IMR-90 (cell line): Measurements from ENCODE around the gene ADGRG2. TPM values are rescaled to one million over a fixed set of nuclear protein-coding genes. Genes with fewer than 3 reads are reported as not detected.

Experiments
- ATAC-seq: fragments of 200-7000 bp; cut with Tn5 transposase; 2 replicates; pipeline ENCODE4 v1.9.1; 2020; ENCODE audit warnings: low read depth, mild to moderate bottlenecking, moderate library complexity
- BruUV-seq: library from RNA; stranded (reverse); fragments of 400-500 nt; replicated peaks from 2 replicates; lab custom pipeline; 2021; lab: Mats Ljungman, UMichigan
- CTCF ChIA-PET: fragments of 300-600 bp; formaldehyde crosslinking; extraction: SDS; loops from one replicate; lab custom pipeline; 2021; ENCODE audit warnings: antibody characterized with exemption; lab: Yijun Ruan, JAX
- POLR2A ChIA-PET: fragments of 300-600 bp; sonication (Branson Sonifier 250); formaldehyde crosslinking; loops from one replicate; lab custom pipeline; 2022; ENCODE audit warnings: antibody characterized with exemption; ENCODE audit not compliant: unreplicated experiment; lab: Charles Lee
- DNase-seq: peaks from one replicate; pipeline ENCODE4 v3.0.0; 2013
- H2AFZ ChIP-seq: replicated peaks from 2 replicates; pipeline ENCODE3; 2013; ENCODE audit warnings: low read length, mild to moderate bottlenecking; ENCODE audit not compliant: poor library complexity
- H2AK5ac ChIP-seq: 2 replicates; pipeline ENCODE4 v1.6.1; 2013; ENCODE audit warnings: low read depth, low read length, inconsistent platforms
- H2AK9ac ChIP-seq: replicated peaks from 2 replicates; pipeline ENCODE3; 2013; ENCODE audit warnings: mild to moderate bottlenecking, low read depth, low read length, moderate library complexity; ENCODE audit not compliant: poor library complexity
- H2BK120ac ChIP-seq: 2 replicates; pipeline ENCODE4 v1.6.1; 2013; ENCODE audit warnings: low read depth, low read length, inconsistent platforms
- H2BK15ac ChIP-seq: 3 replicates; pipeline ENCODE4 v1.6.1; 2013; ENCODE audit warnings: low read depth, low read length, inconsistent platforms
- H2BK20ac ChIP-seq: 2 replicates; pipeline ENCODE4 v1.6.1; 2013; ENCODE audit warnings: low read depth, mild to moderate bottlenecking, inconsistent platforms, low read length, moderate library complexity
- H2BK5ac ChIP-seq: 2 replicates; pipeline ENCODE4 v1.6.1; 2013; ENCODE audit warnings: mild to moderate bottlenecking, low read depth, low read length, inconsistent platforms; ENCODE audit not compliant: poor library complexity, severe bottlenecking
- H3K14ac ChIP-seq: replicated peaks from 2 replicates; pipeline ENCODE4 v1.6.1; 2013; ENCODE audit warnings: low read depth, low read length, inconsistent platforms
- H3K18ac ChIP-seq: 2 replicates; pipeline ENCODE4 v1.6.1; 2013; ENCODE audit warnings: low read depth, low read length, control low read depth
- H3K23ac ChIP-seq: 2 replicates; pipeline ENCODE4 v1.6.1; 2013; ENCODE audit warnings: low read depth, low read length, inconsistent platforms
- H3K27ac ChIP-seq: 2 replicates; pipeline ENCODE4 v1.5.1; 2013; ENCODE audit warnings: mild to moderate bottlenecking, control low read depth, low read length; ENCODE audit not compliant: insufficient read depth
- H3K27me3 ChIP-seq: 2 replicates; pipeline ENCODE4 v1.6.1; 2013; ENCODE audit warnings: low read length; ENCODE audit not compliant: control insufficient read depth, insufficient read depth
- H3K36me3 ChIP-seq: 2 replicates; pipeline ENCODE4 v1.6.1; 2013; ENCODE audit warnings: low read length, mixed read lengths; ENCODE audit not compliant: control insufficient read depth, insufficient read depth
- H3K4ac ChIP-seq: 2 replicates; pipeline ENCODE4 v1.6.1; 2013; ENCODE audit warnings: low read depth, low read length, inconsistent platforms
- H3K4me1 ChIP-seq: 2 replicates; pipeline ENCODE4 v1.6.1; 2013; ENCODE audit warnings: low read length, mixed read lengths; ENCODE audit not compliant: control insufficient read depth, insufficient read depth
- H3K4me2 ChIP-seq: 2 replicates; pipeline ENCODE4 v1.6.1; 2013; ENCODE audit warnings: low read depth, mild to moderate bottlenecking, control low read depth, low read length, moderate library complexity
- H3K4me3 ChIP-seq: 2 replicates; pipeline ENCODE4 v1.5.1; 2013; ENCODE audit warnings: low read depth, mild to moderate bottlenecking, control low read depth, low read length, moderate library complexity; ENCODE audit not compliant: insufficient read depth
- H3K56ac ChIP-seq: 2 replicates; pipeline ENCODE4 v1.6.1; 2013; ENCODE audit warnings: low read length, inconsistent platforms; ENCODE audit not compliant: insufficient read depth; ENCODE audit errors: extremely low read depth
- H3K79me1 ChIP-seq, 2 experiments: 2 replicates each; pipeline ENCODE4 v1.6.1; 2013; ENCODE audit warnings: low read length in 2 of 2, inconsistent platforms in 1 of 2, low read depth in 1 of 2
- H3K9ac ChIP-seq: 2 replicates; pipeline ENCODE4 v1.6.1; 2013; ENCODE audit warnings: low read depth, low read length, control low read depth
- H3K9me1 ChIP-seq: 2 replicates; pipeline ENCODE4 v1.6.1; 2013; ENCODE audit warnings: low read length, inconsistent platforms; ENCODE audit not compliant: insufficient read depth
- H3K9me3 ChIP-seq: 2 replicates; pipeline ENCODE4 v1.6.1; 2013; ENCODE audit warnings: low read length; ENCODE audit not compliant: control insufficient read depth, insufficient read depth
- H4K20me1 ChIP-seq: 2 replicates; pipeline ENCODE4 v1.6.1; 2013; ENCODE audit warnings: low read length, inconsistent platforms; ENCODE audit not compliant: insufficient read depth
- H4K5ac ChIP-seq: 2 replicates; pipeline ENCODE4 v1.6.1; 2013; ENCODE audit warnings: mild to moderate bottlenecking, low read depth, low read length, control low read depth
- H4K8ac ChIP-seq, 2 experiments: 2 replicates each; pipeline ENCODE4 v1.6.1; 2013; ENCODE audit warnings: low read depth in 2 of 2, low read length in 2 of 2, control low read depth in 1 of 2, inconsistent platforms in 1 of 2
- H4K91ac ChIP-seq: 2 replicates; pipeline ENCODE4 v1.6.1; 2013; ENCODE audit warnings: low read depth, low read length, inconsistent platforms; ENCODE audit not compliant: insufficient read depth
- CHD1 ChIP-seq: IDR thresholded peaks from 2 replicates; pipeline ENCODE4 v1.6.1; 2012; ENCODE audit warnings: low read depth, low read length, improper control_type of control experiment
- RAD21 ChIP-seq: IDR thresholded peaks from 2 replicates; pipeline ENCODE4 v1.6.1; 2012; ENCODE audit warnings: low read length, improper control_type of control experiment
- WGBS, 2 experiments: methylation state at CpG; one replicate each; pipeline versions ENCODE4 v1.1.5 to v1.1.7; 2013; ENCODE audit warnings: missing lambda C conversion rate in 2 of 2; ENCODE audit not compliant: insufficient read length in 1 of 2; ENCODE audit errors: extremely low coverage in 2 of 2; 5-methylcytosine and 5-hydroxymethylcytosine counted together
- dilution Hi-C: fragments of 300-500 bp; cut with HindIII; formaldehyde crosslinking; loops from one replicate; pipeline ENCODE4 v1.14.3; 2018; ENCODE audit warnings: low sequenced_read_pairs; ENCODE audit not compliant: unreplicated experiment
- in situ Hi-C: fragments of 300-500 bp; cut with MboI; formaldehyde crosslinking; loops from 3 replicates; pipeline ENCODE4 v1.14.3; 2019; ENCODE audit warnings: low sequenced_read_pairs, inconsistent platforms, mixed read lengths
- intact Hi-C: fragments of 100-400 bp; cut with micrococcal nuclease; formaldehyde crosslinking; loops from 2 replicates; pipeline ENCODE4 v1.10.0; 2022
- polyA plus RNA-seq, 3 experiments: library from polyadenylated mRNA; depleted of rRNA; stranded (reverse); fragments of >200 nt; gene quantifications; 2 replicates each; pipeline ENCODE4 v1.2.3, GENCODE V29; 2012; ENCODE audit warnings: low replicate concordance in 1 of 3
- total RNA-seq: library from RNA; depleted of rRNA; stranded (reverse); fragments of >200 nt; gene quantifications from 2 replicates; pipeline ENCODE4 v1.2.3, GENCODE V29; 2012

Gene ADGRG2
- total and polyA plus RNA-seq, 2 of the 4 experiments (the other 2 are of a cell fraction), result under 0.01 to 0.07 TPM

DNA sequence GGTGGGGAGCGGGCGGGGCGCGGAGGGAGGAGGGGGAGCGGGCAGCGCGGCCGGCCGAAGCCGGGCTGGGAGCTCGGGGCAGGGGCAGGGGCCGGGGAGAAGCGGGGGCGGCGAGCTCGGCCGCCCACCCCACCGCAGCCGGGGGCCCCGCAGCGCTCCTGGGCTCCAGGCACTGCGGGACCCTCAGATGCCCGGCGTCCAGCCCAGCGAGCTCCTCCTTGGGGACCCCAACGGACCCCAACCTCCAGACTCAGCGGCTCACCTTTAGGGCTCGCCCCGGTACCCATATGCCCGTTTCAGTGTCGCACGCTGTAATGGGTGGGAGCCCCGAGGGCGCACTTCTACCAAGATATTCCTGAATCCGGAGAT, 357 bp upstream of the ADGRG2 start:
- Histone ChIP-seq H2AFZ (no peak overlapping the region), H3K36me3 (no peaks in the 10 kb centered on the region), H3K9me1 (no peaks in the 10 kb centered on the region), H3K14ac (no peak overlapping the region), H2BK20ac (no peak overlapping the region), H3K4me1 (no peaks in the 10 kb centered on the region), H3K4ac (no peak overlapping the region), H3K27ac (no peak overlapping the region), H3K9me3 (no peaks in the 10 kb centered on the region; the same call in 1 of the 2 replicates), H2BK15ac (no peak overlapping the region), H2AK5ac (no peak overlapping the region), H2AK9ac (no peak overlapping the region), H2BK120ac (no peak overlapping the region), H4K20me1 (no peaks in the 10 kb centered on the region), H4K5ac (no peak overlapping the region), H3K27me3 (peaks cover 25% of the 10 kb centered on the region), H4K8ac (no peak overlapping the region), H4K91ac (no peak overlapping the region), H3K79me1 (no peaks in the 10 kb centered on the region), H3K23ac (no peak overlapping the region), H3K4me3 (no peak overlapping the region), H3K56ac (no peak overlapping the region), H2BK5ac (no peak overlapping the region), H3K4me2 (no peak overlapping the region), H3K9ac (no peak overlapping the region), H3K18ac (no peak overlapping the region)
- CTCF ChIA-PET, result no interaction called here
- TF ChIP-seq RAD21 (no peak), CHD1 (no peak)
- DNase-seq (no peak), ATAC-seq (no peak)
- 36% methylated on average over 5 of the region's 35 CpGs; no CpG with 5 or more reads in 1 of the 2 experiments for WGBS, 2 experiments
- BruUV-seq, result no TSS peak
- in situ Hi-C loops, result no loop called here
- dilution Hi-C loops, result no loop called here
- POLR2A ChIA-PET, result no interaction called here
- intact Hi-C loops, result no loop called here
